C4-2B (cell line): Measurements from ENCODE around the gene CAMKV.

Source experiments
- H3K27ac ChIP-seq: fragments of 450-650 bp; 2 replicates; pipeline ENCODE4 v1.5.1; 2017
- ZFX ChIP-seq: fragments of 450-650 bp; IDR thresholded peaks from 2 replicates; pipeline ENCODE4 v1.6.1; 2017
- TF ChIP-seq, protein P1 (sequence below): fragments of 450-650 bp; conservative IDR thresholded peaks from 2 replicates; pipeline ENCODE4 v1.5.1; 2017; ENCODE audit warnings: mild to moderate bottlenecking

The CAMKV gene

GRCh38 chr3:49865198-49865784, 4.4 kb downstream of the CAMKV start:
- TF ChIP-seq, protein P1, sequence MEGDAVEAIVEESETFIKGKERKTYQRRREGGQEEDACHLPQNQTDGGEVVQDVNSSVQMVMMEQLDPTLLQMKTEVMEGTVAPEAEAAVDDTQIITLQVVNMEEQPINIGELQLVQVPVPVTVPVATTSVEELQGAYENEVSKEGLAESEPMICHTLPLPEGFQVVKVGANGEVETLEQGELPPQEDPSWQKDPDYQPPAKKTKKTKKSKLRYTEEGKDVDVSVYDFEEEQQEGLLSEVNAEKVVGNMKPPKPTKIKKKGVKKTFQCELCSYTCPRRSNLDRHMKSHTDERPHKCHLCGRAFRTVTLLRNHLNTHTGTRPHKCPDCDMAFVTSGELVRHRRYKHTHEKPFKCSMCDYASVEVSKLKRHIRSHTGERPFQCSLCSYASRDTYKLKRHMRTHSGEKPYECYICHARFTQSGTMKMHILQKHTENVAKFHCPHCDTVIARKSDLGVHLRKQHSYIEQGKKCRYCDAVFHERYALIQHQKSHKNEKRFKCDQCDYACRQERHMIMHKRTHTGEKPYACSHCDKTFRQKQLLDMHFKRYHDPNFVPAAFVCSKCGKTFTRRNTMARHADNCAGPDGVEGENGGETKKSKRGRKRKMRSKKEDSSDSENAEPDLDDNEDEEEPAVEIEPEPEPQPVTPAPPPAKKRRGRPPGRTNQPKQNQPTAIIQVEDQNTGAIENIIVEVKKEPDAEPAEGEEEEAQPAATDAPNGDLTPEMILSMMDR, result no peak
- TF ChIP-seq ZFX, result no peak

DNA sequence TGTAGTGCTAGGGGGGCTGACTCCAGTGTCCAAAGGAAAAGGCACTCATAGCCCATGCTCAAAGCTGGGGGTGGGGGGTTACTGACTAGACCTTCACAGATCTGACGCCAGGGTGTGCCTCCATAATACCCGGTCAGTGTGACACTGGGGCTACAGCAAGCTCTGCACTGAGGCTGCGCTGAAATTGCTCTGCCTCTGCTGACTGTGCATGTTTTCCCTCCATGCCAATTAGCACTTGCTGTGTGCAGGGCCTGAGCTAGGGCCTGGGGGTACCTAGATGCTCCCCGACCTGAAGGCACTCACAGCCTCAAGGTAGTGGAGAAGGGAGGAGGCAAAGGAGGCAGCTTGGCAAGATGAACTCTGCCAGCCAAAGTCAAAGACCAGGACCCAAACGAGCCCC, 5.2 kb downstream of the CAMKV start:
- TF ChIP-seq ZFX, result no peak
- no peak overlapping the region for H3K27ac ChIP-seq

More at GRCh38 chr3:49865198-49865784, 4.4 kb downstream of the CAMKV start:
- no peak overlapping the region for H3K27ac ChIP-seq

- no peak overlapping the region for H3K27ac ChIP-seq
- no peak for TF ChIP-seq ZFX
- TF ChIP-seq, protein P1, result no peak
Measured at GRCh38 chr3:49859576-49860305, 10.0 kb downstream of the CAMKV start.

- H3K27ac ChIP-seq, result peak within 1 kb of the TSS; percentile 80
Measured at GRCh38 chr3:49856181-49857005, 13.3 kb downstream of the CAMKV start, which contains the start of gene TRAIP. Gene TRAIP (minus strand): TSS chr3:49856564. CDS start chr3:49856453, 111 bp downstream.

GRCh38 chr3:49855662-49856061, 14.0 kb downstream of the CAMKV start:
- TF ChIP-seq, protein P1, result no peak
- TF ChIP-seq ZFX, result no peak
- H3K27ac ChIP-seq, result peak overlapping the region; percentile 80

More at GRCh38 chr3:49856181-49857005, 13.3 kb downstream of the CAMKV start, which contains the start of gene TRAIP:
- peak; percentile 59; the same call in 1 of the 2 replicates for TF ChIP-seq ZFX
- TF ChIP-seq, protein P1, result no peak

GRCh38 chr3:49845694-49846093, 24.0 kb downstream of the CAMKV start:
- H3K27ac ChIP-seq, result no peak overlapping the region
- TF ChIP-seq, protein P1, result no peak
- no peak for TF ChIP-seq ZFX

- TF ChIP-seq, protein P1, result no peak
- no peak for TF ChIP-seq ZFX
- H3K27ac ChIP-seq, result no peak overlapping the region
Measured at GRCh38 chr3:49844464-49845183, 25.1 kb downstream of the CAMKV start.
